ENCODE data around the gene PIBF1. TPM values are rescaled to one million over a fixed set of nuclear protein-coding genes. Genes with fewer than 3 reads are reported as not detected.
"Not testable (repeated sequence)": the region's sequence is repeated elsewhere in the genome, so short reads cannot be mapped to it uniquely, and the experiment has no call there.

PIBF1 gene
- total RNA-seq, 4 donors from 2014 or later, result 8.2 to 30.8 (median 14.3) TPM

DNA sequence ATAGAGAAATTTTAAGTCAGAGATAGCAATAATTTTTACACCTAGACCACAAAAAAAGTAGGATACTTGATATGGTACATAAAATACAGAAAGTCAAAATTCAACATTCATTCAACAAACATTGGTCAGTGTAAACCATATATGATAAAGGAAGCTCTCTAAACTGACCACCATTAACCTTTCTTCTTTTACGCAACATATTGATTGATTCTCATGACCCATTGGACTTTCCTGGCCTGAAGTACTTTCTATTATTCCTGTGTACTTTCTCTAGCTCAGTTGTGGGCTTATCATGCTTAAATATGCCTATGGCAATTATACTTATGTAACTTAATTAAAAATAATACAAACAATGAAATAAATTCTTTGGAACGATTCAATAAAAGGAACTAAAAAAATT lies 10.7 kb downstream of the PIBF1 start:
- in situ Hi-C loops (cut with MboI; ENCODE audit: low pct_ligation_motif_present in 1 of 4, low pct_unique_long_range_greater_than_20kb in 1 of 4, low sequenced_read_pairs in 3 of 4) (no loop called here), intact Hi-C loops (cut with DNase I; ENCODE audit: low total_unique reads) (no loop called here)
- peaks cover 0 to 40% (median 18%) of the 10 kb centered on the region in 4 donors for H3K36me3 ChIP-seq
- H3K27me3 ChIP-seq, result no peaks in the 10 kb centered on the region
- no peak for DNase-seq
- no peaks in the 10 kb centered on the region for H3K4me1 ChIP-seq
- no peak overlapping the region for H3K27ac ChIP-seq
- TF ChIP-seq, protein P1, sequence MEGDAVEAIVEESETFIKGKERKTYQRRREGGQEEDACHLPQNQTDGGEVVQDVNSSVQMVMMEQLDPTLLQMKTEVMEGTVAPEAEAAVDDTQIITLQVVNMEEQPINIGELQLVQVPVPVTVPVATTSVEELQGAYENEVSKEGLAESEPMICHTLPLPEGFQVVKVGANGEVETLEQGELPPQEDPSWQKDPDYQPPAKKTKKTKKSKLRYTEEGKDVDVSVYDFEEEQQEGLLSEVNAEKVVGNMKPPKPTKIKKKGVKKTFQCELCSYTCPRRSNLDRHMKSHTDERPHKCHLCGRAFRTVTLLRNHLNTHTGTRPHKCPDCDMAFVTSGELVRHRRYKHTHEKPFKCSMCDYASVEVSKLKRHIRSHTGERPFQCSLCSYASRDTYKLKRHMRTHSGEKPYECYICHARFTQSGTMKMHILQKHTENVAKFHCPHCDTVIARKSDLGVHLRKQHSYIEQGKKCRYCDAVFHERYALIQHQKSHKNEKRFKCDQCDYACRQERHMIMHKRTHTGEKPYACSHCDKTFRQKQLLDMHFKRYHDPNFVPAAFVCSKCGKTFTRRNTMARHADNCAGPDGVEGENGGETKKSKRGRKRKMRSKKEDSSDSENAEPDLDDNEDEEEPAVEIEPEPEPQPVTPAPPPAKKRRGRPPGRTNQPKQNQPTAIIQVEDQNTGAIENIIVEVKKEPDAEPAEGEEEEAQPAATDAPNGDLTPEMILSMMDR (IDR thresholded peaks at IDR 0.05), result no peak
- no peak for TF ChIP-seq EP300 (IDR thresholded peaks at IDR 0.05; ENCODE audit: low read depth)
- no peak for TF ChIP-seq POLR2AphosphoS5 (IDR thresholded peaks at IDR 0.05)
- TF ChIP-seq POLR2A (IDR thresholded peaks at IDR 0.05), result no peak
- H3K9me3 ChIP-seq, result no peaks in the 10 kb centered on the region
- 89 to 95% methylated on average over 2 of the region's 2 CpGs for WGBS, 2 donors (ENCODE audit: low coverage in 1 of 2)
- H3K4me3 ChIP-seq, result no peak overlapping the region

DNA sequence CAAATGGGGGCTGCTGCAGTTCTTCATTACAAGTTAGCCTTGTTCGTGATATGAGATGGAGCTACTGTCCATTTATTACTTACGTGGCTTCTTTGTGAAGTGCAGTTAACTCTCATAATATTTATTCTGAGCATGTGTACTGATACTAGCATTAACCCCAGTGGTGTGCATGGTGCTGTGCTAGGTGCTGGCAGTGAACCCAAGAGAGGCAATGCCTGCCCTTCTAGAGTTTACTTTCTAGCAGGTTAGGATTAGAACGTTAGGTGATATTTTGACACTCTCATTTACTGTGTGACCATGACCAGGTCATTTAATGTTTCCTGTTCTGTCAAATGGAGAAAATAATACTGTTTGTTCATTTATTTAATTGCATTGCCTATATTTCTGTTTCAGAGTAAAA lies 16.9 kb downstream of the PIBF1 start:
- in situ Hi-C loops (cut with MboI; ENCODE audit: low pct_ligation_motif_present in 1 of 4, low pct_unique_long_range_greater_than_20kb in 1 of 4, low sequenced_read_pairs in 3 of 4) (no loop called here), intact Hi-C loops (cut with DNase I; ENCODE audit: low total_unique reads) (no loop called here)
- Histone ChIP-seq H3K27me3 (no peaks in the 10 kb centered on the region), H3K9me3 (no peaks in the 10 kb centered on the region), H3K4me1 (no peaks in the 10 kb centered on the region), H3K36me3 (peaks cover 0 to 30% (median 15%) of the 10 kb centered on the region in 4 donors), H3K27ac (no peak overlapping the region), H3K4me3 (no peak overlapping the region)
- DNase-seq, result no peak
- WGBS, 2 donors (ENCODE audit: low coverage in 1 of 2), result 64 to 67% methylated on average over 3 of the region's 3 CpGs
- TF ChIP-seq POLR2AphosphoS5 (IDR thresholded peaks at IDR 0.05) (no peak), POLR2A (IDR thresholded peaks at IDR 0.05) (no peak), EP300 (IDR thresholded peaks at IDR 0.05; ENCODE audit: low read depth) (no peak)
- TF ChIP-seq, protein P1 (IDR thresholded peaks at IDR 0.05), result no peak

DNA sequence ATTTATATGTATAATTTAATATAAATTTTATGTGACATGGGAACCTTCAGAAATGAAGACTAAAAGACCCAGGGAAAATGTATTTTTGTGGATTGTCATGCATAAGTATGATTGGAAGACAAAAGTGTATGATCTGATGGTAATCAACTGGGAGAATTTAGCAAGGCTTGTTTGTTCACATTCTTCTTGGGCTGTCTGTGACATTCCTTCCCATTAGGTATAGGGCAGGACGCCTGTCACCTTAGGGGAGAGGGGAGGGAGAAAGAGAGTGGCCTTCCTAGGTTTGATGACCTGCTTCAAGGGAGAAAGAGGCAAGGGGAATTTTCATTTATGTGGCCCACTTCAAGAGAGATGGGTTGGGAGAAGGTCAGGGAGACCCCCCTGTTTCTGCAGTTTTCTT lies 22.4 kb downstream of the PIBF1 start:
- intact Hi-C loops (cut with DNase I; ENCODE audit: low total_unique reads), result no loop called here
- TF ChIP-seq POLR2AphosphoS5 (IDR thresholded peaks at IDR 0.05) (no peak), EP300 (IDR thresholded peaks at IDR 0.05; ENCODE audit: low read depth) (no peak), POLR2A (IDR thresholded peaks at IDR 0.05) (no peak)
- TF ChIP-seq, protein P1 (IDR thresholded peaks at IDR 0.05), result no peak
- in situ Hi-C loops (cut with MboI; ENCODE audit: low pct_ligation_motif_present in 1 of 4, low pct_unique_long_range_greater_than_20kb in 1 of 4, low sequenced_read_pairs in 3 of 4), result loop anchor here in 2 of 4 donors (10.0 to 25.0 kb wide), 2 partner anchors 900 to 908 kb away; no protein-coding TSS in a partner anchor
- peaks cover 0 to 11% (median 2%) of the 10 kb centered on the region in 4 donors for H3K36me3 ChIP-seq
- DNase-seq, result no peak
- H3K4me1 ChIP-seq, result peaks cover 0 to 7% (median 0%) of the 10 kb centered on the region in 4 donors
- no peaks in the 10 kb centered on the region for H3K27me3 ChIP-seq
- H3K4me3 ChIP-seq, result no peak overlapping the region
- no peak overlapping the region for H3K27ac ChIP-seq
- WGBS, 2 donors (ENCODE audit: low coverage in 1 of 2), result 78 to 100% methylated on average over 1 of the region's 1 CpG
- no peaks in the 10 kb centered on the region for H3K9me3 ChIP-seq

DNA sequence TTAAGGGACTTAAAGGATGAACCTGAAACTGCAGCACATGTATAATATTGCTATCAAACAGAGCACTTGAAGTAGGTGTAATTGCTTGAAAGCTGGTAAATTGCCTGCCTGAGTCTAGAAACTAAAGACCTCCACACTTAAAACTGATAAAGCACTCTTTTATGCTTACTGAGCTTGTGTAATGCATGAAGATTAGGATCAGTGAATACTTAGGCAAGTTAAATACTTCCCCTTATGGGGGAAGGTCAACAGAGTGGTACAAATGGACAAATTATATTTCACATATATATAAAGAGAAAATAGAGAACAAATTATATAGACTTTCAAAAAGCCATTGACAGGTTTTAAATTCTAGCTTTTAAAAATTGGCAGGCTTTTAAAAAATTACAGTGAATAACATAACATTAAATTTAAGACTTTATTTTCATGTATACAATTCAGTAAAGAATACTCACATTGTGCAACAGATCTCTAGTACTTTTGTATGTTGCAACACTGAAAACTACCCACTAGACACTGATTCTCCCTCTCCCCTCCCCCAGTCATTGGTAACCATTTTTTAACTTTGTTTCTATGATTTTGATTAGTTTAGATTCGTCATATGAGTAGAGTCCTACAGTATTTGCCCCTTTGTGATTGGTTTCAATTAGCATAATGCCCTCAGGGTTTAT lies 23.9 kb downstream of the PIBF1 start:
- TF ChIP-seq POLR2A (IDR thresholded peaks at IDR 0.05), result no peak
- TF ChIP-seq, protein P1 (IDR thresholded peaks at IDR 0.05), result no peak
- peaks cover 0 to 11% (median 2%) of the 10 kb centered on the region in 4 donors for H3K36me3 ChIP-seq
- 91 to 93% methylated on average over 1 of the region's 1 CpG for WGBS, 2 donors (ENCODE audit: low coverage in 1 of 2)
- H3K4me1 ChIP-seq, result peaks cover 0 to 15% (median 0%) of the 10 kb centered on the region in 4 donors
- in situ Hi-C loops (cut with MboI; ENCODE audit: low pct_ligation_motif_present in 1 of 4, low pct_unique_long_range_greater_than_20kb in 1 of 4, low sequenced_read_pairs in 3 of 4), result loop anchor here in 2 of 4 donors (10.0 to 25.0 kb wide), 2 partner anchors 899 to 906 kb away; no protein-coding TSS in a partner anchor
- H3K27ac ChIP-seq, result no peak overlapping the region
- no peak overlapping the region for H3K4me3 ChIP-seq
- H3K9me3 ChIP-seq, result no peaks in the 10 kb centered on the region
- intact Hi-C loops (cut with DNase I; ENCODE audit: low total_unique reads), result no loop called here
- DNase-seq, result no peak
- H3K27me3 ChIP-seq, result no peaks in the 10 kb centered on the region

DNA sequence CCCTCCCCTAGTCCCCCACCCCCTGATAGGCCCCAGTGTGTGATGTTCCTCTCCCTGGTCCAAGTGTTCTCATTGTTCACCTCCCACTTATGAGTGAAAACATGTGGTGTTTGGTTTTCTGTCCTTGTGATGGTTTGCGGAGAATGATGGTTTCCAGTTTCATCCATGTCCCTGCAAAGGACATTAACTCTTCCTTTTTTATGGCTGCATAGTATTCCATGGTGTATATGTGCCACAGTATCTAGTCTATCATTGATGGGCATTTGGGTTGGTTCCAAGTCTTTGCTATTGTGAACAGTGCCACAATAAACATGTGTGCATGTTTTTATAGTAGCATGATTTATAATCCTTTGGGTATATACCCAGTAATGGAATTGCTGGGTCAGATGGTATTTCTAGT lies 24.6 kb downstream of the PIBF1 start:
- intact Hi-C loops (cut with DNase I; ENCODE audit: low total_unique reads); H3K27ac ChIP-seq; H3K4me3 ChIP-seq; H3K9me3 ChIP-seq; DNase-seq; H3K27me3 ChIP-seq: not testable (repeated sequence)
- in situ Hi-C loops (cut with MboI; ENCODE audit: low pct_ligation_motif_present in 1 of 4, low pct_unique_long_range_greater_than_20kb in 1 of 4, low sequenced_read_pairs in 3 of 4), result loop anchor here in 2 of 4 donors (10.0 to 25.0 kb wide), 2 partner anchors 898 to 906 kb away; no protein-coding TSS in a partner anchor
- H3K4me1 ChIP-seq, result peaks cover 0 to 15% (median 0%) of the 10 kb centered on the region in 4 donors
- peaks cover 0 to 11% (median 2%) of the 10 kb centered on the region in 4 donors for H3K36me3 ChIP-seq
- WGBS, 2 donors (ENCODE audit: low coverage in 1 of 2), result 100% methylated on average over 1 of the region's 1 CpG

All from transverse colon (tissue), 4 donors.